Mesodermal cell (in vitro differentiated cells): Measurements from ENCODE around the gene DACH1. TPM values are rescaled to one million over a fixed set of nuclear protein-coding genes. Genes with fewer than 3 reads are reported as not detected.
"Not testable (repeated sequence)": the region's sequence is repeated elsewhere in the genome, so short reads cannot be mapped to it uniquely, and the experiment has no call there.

Experiments
- H3K27ac ChIP-seq: 2 replicates; pipeline ENCODE4 v1.7.0; 2013; ENCODE audit warnings: mild to moderate bottlenecking, low read depth, low read length, moderate library complexity; ENCODE audit not compliant: severe bottlenecking
- H3K36me3 ChIP-seq: 2 replicates; pipeline ENCODE4 v1.7.1; 2013; ENCODE audit warnings: mild to moderate bottlenecking, low read length, moderate library complexity; ENCODE audit not compliant: control insufficient read depth, insufficient read depth
- H3K4me1 ChIP-seq: one replicate; pipeline ENCODE4 v1.7.1; 2013; ENCODE audit warnings: mild to moderate bottlenecking, low read length; ENCODE audit not compliant: insufficient read depth, control insufficient read depth, poor library complexity, severe bottlenecking
- H3K4me3 ChIP-seq: 2 replicates; pipeline ENCODE4 v1.7.0; 2013; ENCODE audit warnings: low read length, control low read depth, mild to moderate bottlenecking; ENCODE audit not compliant: insufficient read depth, poor library complexity, severe bottlenecking; ENCODE audit errors: extremely low read depth
- H3K9me3 ChIP-seq: 2 replicates; pipeline ENCODE4 v1.7.1; 2013; ENCODE audit warnings: mild to moderate bottlenecking, low read length, moderate library complexity; ENCODE audit not compliant: control insufficient read depth
- WGBS, 2 experiments: methylation state at CpG; one replicate each; pipeline ENCODE4 v1.1.5; 2013; ENCODE audit warnings: missing lambda C conversion rate in 2 of 2; ENCODE audit not compliant: insufficient coverage in 2 of 2; 5-methylcytosine and 5-hydroxymethylcytosine counted together
- polyA plus RNA-seq, 2 experiments: library from polyadenylated mRNA; stranded (reverse); fragments of 50-300 nt; gene quantifications; one replicate each; pipeline ENCODE4 v1.2.3, GENCODE V29; 2013

Gene DACH1
- polyA plus RNA-seq (2013, experiment 1 of 2), result 13.8 TPM
- polyA plus RNA-seq (2013, experiment 2 of 2), result 11.3 TPM

DNA sequence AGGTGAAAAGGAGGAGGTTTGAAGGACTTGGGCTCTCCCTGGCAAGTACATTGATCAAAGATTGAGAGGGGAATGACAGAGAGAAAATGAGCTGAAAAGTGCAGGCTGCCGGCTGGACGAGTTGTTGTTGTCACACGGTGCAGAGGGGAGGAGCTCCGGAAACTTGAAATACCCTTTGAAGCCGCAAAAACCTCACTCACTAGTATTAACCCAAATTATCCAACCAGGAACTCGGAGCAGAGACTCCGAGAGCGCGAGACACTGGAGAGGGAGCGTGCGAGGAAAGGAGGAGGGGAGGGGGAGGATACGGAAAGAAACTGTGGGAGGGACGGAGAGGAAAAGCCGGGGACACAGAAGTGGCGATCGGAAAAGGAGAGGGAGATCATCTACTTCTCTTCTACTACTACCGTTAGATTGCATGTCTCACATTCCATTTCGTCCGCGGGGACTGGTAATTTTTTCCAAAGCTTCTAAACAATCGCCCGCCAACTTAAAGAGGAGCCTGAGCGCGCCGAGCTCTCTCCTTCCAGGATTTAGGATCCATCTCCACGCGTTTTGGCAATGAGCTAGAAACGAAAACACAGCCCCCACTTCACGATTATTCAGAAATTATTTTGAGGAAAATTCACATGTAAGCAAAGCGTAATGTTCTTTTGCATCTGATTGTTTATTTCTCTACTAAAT lies at the start of gene DACH1:
Gene DACH1, minus strand, starts transcription at position 74 of the 684 bp plus-strand sequence.
- 0% methylated on average over 6 to 10 of the region's 30 CpGs for WGBS, 2 experiments

GRCh38 chr13:71913717-71914116 lies 46.7 kb upstream of the DACH1 start:
- Histone ChIP-seq H3K36me3 (no peaks in the 10 kb centered on the region), H3K4me3 (no peak overlapping the region), H3K4me1 (no peaks in the 10 kb centered on the region), H3K9me3 (no peaks in the 10 kb centered on the region), H3K27ac (no peak overlapping the region)
- 80 to 90% methylated on average over 1 to 3 of the region's 3 CpGs for WGBS, 2 experiments

More for the DNA sequence above, at the start of gene DACH1:
- Histone ChIP-seq H3K36me3 (no peaks in the 10 kb centered on the region), H3K27ac (peak within 1 kb of the TSS; percentile 71), H3K9me3 (no peaks in the 10 kb centered on the region), H3K4me1 (no peaks in the 10 kb centered on the region), H3K4me3 (peak within 1 kb of the TSS; percentile 76)

DNA sequence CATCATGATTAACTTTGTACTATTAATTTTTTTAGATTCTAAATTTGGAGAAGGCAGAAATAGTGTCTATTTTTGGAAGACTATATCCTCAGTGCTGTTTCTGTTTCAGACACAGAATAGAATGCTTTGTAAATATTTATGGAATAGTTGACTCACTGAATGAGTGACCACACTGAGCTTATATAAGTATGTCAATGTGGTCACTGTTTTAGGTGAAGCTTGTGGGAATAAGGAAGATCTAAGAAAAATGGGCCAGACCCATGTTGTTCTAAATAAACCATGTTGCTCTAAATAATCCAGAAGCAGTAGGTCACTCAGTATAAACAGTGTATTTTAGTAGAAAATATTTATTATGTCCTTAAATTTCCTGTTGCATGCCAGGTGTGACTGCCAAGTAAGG lies 45.5 kb upstream of the DACH1 start:
- no peak overlapping the region for H3K4me3 ChIP-seq
- H3K4me1 ChIP-seq, result no peaks in the 10 kb centered on the region
- no peaks in the 10 kb centered on the region for H3K36me3 ChIP-seq
- H3K27ac ChIP-seq, result no peak overlapping the region
- no peaks in the 10 kb centered on the region for H3K9me3 ChIP-seq

- Histone ChIP-seq H3K4me1 (peaks cover 3% of the 10 kb centered on the region), H3K36me3 (no peaks in the 10 kb centered on the region), H3K9me3 (no peaks in the 10 kb centered on the region), H3K4me3 (no peak overlapping the region), H3K27ac (no peak overlapping the region)
- WGBS, 2 experiments, result 78 to 90% methylated on average over 1 of the region's 1 CpG
Observed at GRCh38 chr13:71906448-71906847, 39.4 kb upstream of the DACH1 start.

- no peak overlapping the region for H3K4me3 ChIP-seq
- H3K27ac ChIP-seq, result no peak overlapping the region
- no CpG with 5 or more reads among the region's 1 CpG for WGBS, 2 experiments
- H3K4me1 ChIP-seq, result peaks cover 3% of the 10 kb centered on the region
- H3K9me3 ChIP-seq, result no peaks in the 10 kb centered on the region
- H3K36me3 ChIP-seq, result no peaks in the 10 kb centered on the region
Observed at GRCh38 chr13:71902676-71903075, 35.7 kb upstream of the DACH1 start.

GRCh38 chr13:71893506-71893905 lies 26.5 kb upstream of the DACH1 start:
- not testable (repeated sequence) for H3K9me3 ChIP-seq, H3K27ac ChIP-seq, H3K4me3 ChIP-seq, H3K4me1 ChIP-seq, H3K36me3 ChIP-seq
- 86% methylated on average over 2 of the region's 3 CpGs; no CpG with 5 or more reads in 1 of the 2 experiments for WGBS, 2 experiments

GRCh38 chr13:71886880-71887279 lies 19.9 kb upstream of the DACH1 start:
- no peak overlapping the region for H3K27ac ChIP-seq
- no peak overlapping the region for H3K4me3 ChIP-seq
- no peaks in the 10 kb centered on the region for H3K36me3 ChIP-seq
- no peaks in the 10 kb centered on the region for H3K9me3 ChIP-seq
- no peaks in the 10 kb centered on the region for H3K4me1 ChIP-seq

DNA sequence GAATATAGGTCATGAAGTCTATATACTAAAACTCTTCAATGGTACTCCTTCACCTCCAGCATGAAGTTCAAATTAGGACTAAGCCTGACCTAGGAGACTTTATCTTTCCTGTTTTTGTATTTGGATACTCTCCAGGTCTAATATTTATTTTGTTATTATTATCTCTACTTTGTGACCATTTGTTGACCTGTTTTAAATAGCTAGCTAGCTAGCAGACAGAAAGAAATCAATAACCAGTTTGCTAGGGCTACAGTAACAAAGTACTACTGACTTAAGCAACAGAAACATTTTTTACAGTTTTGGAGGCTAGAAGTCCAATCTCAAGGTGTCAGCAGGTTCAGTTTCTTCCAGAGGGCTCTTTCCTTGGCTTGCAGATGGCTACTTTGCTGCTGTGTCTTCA lies 15.1 kb upstream of the DACH1 start:
- Histone ChIP-seq H3K4me3 (no peak overlapping the region), H3K36me3 (no peaks in the 10 kb centered on the region), H3K4me1 (peaks cover 7% of the 10 kb centered on the region), H3K9me3 (no peaks in the 10 kb centered on the region), H3K27ac (no peak overlapping the region)

DNA sequence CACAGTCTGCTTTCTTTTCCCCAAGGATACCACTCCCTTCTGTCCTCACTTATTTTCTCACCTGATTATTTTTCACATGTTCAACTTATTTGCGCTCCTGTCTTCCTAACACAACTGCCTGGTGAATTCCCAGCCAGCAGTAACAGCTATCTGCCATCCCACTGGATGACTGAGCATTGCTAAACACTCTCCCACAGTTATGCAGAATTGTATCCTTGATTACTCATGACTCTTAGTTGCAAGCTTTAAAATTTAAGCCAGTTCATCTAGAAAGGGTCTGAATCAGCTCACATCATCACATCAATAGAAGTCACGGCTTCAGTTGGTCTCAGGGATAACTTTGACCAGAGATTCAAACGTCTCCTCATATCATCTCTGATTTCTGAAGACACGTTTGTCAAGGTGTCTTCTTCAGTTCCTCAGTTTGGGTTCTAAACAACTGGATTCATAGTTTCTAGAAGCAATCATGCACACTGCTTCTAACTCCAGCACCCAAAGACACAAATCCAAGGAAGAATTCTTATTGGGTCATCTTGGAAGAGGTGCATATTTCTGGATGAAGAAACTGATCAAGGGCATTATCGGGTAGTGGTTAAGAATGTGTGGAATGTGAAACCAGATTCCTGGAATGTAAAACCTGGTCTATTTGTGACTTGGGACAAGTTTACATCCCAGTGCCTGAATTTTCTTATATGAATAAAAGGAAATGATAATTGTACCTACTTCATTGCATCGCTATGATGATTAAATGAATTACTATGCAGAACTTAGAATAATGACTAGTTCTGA lies 13.9 kb upstream of the DACH1 start:
- WGBS, 2 experiments, result 58 to 73% methylated on average over 5 of the region's 6 CpGs
- Histone ChIP-seq H3K4me3 (no peak overlapping the region), H3K27ac (no peak overlapping the region), H3K9me3 (no peaks in the 10 kb centered on the region), H3K4me1 (peaks cover 14% of the 10 kb centered on the region), H3K36me3 (no peaks in the 10 kb centered on the region)

DNA sequence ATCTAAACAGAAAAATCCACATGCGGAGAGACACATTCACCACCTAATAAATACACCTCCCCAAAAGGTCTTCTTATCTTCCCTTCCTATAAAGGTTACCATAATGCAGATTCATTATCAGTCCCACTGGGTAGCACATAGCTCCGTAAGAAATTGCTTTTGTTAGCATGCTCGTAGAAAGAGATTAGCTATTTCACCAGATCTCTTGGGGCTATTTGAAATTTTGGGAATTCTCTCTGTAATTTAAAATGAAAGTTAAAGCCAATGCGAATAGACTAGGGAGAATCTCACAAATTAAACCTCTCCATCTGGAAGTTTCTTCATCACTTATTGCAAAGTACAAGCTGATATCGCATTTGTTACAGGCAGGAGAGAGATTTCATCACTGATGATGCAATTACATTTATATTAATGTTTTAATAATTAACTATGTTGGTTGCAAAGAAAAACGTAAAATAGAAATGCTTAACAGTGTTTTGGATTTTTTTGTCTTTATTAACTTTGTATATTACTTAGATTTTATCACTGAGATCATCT lies 12.9 kb upstream of the DACH1 start:
- H3K4me3 ChIP-seq, result no peak overlapping the region
- H3K4me1 ChIP-seq, result peaks cover 14% of the 10 kb centered on the region
- H3K9me3 ChIP-seq, result no peaks in the 10 kb centered on the region
- no peak overlapping the region for H3K27ac ChIP-seq
- WGBS, 2 experiments, result no CpG with 5 or more reads among the region's 6 CpGs
- H3K36me3 ChIP-seq, result no peaks in the 10 kb centered on the region

GRCh38 chr13:71879129-71879535 lies 12.1 kb upstream of the DACH1 start:
- Histone ChIP-seq H3K9me3 (no peaks in the 10 kb centered on the region), H3K27ac (no peak overlapping the region), H3K4me1 (peaks cover 14% of the 10 kb centered on the region), H3K36me3 (no peaks in the 10 kb centered on the region), H3K4me3 (no peak overlapping the region)
- 0 to 20% methylated on average over 1 of the region's 3 CpGs for WGBS, 2 experiments
